ENCODE data around the gene GRIA3.

Gene GRIA3

DNA sequence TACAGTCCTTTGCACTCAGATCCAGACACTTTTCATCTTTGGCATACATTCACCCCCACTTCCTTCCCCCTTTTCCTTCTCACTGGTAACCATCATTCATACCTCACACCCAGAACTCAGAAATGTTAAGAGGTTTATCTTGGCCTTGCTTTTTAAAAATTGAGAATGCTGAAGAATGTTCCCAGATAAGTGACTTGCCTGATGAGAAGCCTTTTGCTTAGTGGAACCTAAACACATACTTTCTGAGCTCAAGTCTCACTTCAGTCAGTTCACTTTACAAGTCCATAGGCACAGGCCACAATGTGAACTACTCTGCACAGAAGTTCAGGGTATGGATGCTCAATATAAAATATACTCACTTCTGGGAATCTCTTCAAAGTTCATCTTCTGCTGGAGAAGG is 129.4 kb downstream of the GRIA3 start:
- no peaks in the 10 kb centered on the region for H3K9me2 ChIP-seq (ENCODE audit: low read depth, low read length)
- no peaks in the 10 kb centered on the region for H4K20me1 ChIP-seq (ENCODE audit: insufficient read depth, low read length)
- no peak overlapping the region for H3K9ac ChIP-seq (ENCODE audit: low read length)
- no peaks in the 10 kb centered on the region for H3K36me3 ChIP-seq (ENCODE audit: insufficient read depth, low read length)
- no peak overlapping the region for H3K4me3 ChIP-seq (ENCODE audit: low read depth, low read length, poor library complexity, severe bottlenecking)
- TF ChIP-seq, protein P1, sequence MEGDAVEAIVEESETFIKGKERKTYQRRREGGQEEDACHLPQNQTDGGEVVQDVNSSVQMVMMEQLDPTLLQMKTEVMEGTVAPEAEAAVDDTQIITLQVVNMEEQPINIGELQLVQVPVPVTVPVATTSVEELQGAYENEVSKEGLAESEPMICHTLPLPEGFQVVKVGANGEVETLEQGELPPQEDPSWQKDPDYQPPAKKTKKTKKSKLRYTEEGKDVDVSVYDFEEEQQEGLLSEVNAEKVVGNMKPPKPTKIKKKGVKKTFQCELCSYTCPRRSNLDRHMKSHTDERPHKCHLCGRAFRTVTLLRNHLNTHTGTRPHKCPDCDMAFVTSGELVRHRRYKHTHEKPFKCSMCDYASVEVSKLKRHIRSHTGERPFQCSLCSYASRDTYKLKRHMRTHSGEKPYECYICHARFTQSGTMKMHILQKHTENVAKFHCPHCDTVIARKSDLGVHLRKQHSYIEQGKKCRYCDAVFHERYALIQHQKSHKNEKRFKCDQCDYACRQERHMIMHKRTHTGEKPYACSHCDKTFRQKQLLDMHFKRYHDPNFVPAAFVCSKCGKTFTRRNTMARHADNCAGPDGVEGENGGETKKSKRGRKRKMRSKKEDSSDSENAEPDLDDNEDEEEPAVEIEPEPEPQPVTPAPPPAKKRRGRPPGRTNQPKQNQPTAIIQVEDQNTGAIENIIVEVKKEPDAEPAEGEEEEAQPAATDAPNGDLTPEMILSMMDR (IDR thresholded peaks at IDR 0.05; ENCODE audit: low read length), result no peak
- TF ChIP-seq EZH2 (IDR thresholded peaks at IDR 0.05; ENCODE audit: borderline replicate concordance, low read length), result no peak
- no peaks in the 10 kb centered on the region for H3K9me3 ChIP-seq (ENCODE audit: low read length)
- no peaks in the 10 kb centered on the region for H3K27me3 ChIP-seq (ENCODE audit: insufficient read depth, low read length)
- no peak overlapping the region for H3K27ac ChIP-seq (ENCODE audit: low read depth, low read length, poor library complexity, severe bottlenecking)
- no peaks in the 10 kb centered on the region for H3K4me1 ChIP-seq (ENCODE audit: insufficient read depth, low read length, severe bottlenecking)
- H3K79me2 ChIP-seq (ENCODE audit: insufficient read depth, low read length), result no peaks in the 10 kb centered on the region
- H3F3A ChIP-seq (ENCODE audit: insufficient read depth, low read length), result no peaks in the 10 kb centered on the region
- no peak overlapping the region for H2AFZ ChIP-seq (ENCODE audit: low read length)
- H3K4me2 ChIP-seq (ENCODE audit: low read length), result no peak overlapping the region

DNA sequence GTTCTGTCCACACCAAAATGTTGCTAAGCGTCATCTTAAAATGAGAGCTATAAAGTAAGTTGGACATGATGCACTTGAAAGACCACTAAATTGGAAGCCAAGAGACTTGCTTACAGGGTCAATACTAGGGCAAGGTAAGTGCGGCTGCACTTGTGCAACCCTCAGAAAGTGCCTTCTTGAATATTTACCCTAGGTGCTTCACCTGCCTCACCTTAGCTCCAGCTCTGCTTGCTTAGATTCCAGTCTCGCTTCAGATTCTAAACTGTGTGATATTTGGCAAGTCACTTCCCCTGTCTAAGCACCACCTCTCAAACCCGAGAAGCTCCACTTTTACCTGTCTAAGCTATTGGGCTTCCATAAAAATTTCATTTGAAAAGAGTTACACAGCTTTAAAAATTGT is 136.5 kb downstream of the GRIA3 start:
- no peaks in the 10 kb centered on the region for H3K79me2 ChIP-seq (ENCODE audit: insufficient read depth, low read length)
- H3K9me2 ChIP-seq (ENCODE audit: low read depth, low read length), result no peaks in the 10 kb centered on the region
- no peaks in the 10 kb centered on the region for H3F3A ChIP-seq (ENCODE audit: insufficient read depth, low read length)
- H2AFZ ChIP-seq (ENCODE audit: low read length), result no peak overlapping the region
- H3K4me3 ChIP-seq (ENCODE audit: low read depth, low read length, poor library complexity, severe bottlenecking), result no peak overlapping the region
- no peaks in the 10 kb centered on the region for H3K27me3 ChIP-seq (ENCODE audit: insufficient read depth, low read length)
- H3K27ac ChIP-seq (ENCODE audit: low read depth, low read length, poor library complexity, severe bottlenecking), result no peak overlapping the region
- H3K9ac ChIP-seq (ENCODE audit: low read length), result no peak overlapping the region
- H3K4me1 ChIP-seq (ENCODE audit: insufficient read depth, low read length, severe bottlenecking), result no peaks in the 10 kb centered on the region
- H3K9me3 ChIP-seq (ENCODE audit: low read length), result no peaks in the 10 kb centered on the region
- TF ChIP-seq, protein P1 (IDR thresholded peaks at IDR 0.05; ENCODE audit: low read length), result no peak
- H3K4me2 ChIP-seq (ENCODE audit: low read length), result no peak overlapping the region
- no peaks in the 10 kb centered on the region for H4K20me1 ChIP-seq (ENCODE audit: insufficient read depth, low read length)
- H3K36me3 ChIP-seq (ENCODE audit: insufficient read depth, low read length), result no peaks in the 10 kb centered on the region

DNA sequence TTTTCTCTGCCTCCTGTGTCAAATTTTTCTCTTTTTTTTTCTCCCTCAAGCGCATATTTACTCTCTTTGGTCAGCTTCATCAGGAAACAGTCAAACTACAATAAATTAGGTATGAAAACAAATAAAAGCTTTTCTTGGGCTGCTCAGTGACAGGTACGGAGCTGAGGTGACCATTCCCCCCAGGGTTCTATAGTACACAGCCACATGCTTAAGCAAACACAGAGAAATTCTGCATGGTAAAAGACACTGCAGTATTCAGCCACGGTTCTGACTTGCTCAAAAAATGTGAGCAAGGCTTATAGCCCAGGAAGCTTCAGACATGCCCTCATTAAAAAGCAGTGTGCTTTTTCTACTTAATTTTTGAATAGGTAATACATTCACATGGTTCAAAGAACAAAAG is 138.5 kb downstream of the GRIA3 start:
- Histone ChIP-seq H3K4me2 (ENCODE audit: low read length) (no peak overlapping the region), H3K27ac (ENCODE audit: low read depth, low read length, poor library complexity, severe bottlenecking) (no peak overlapping the region), H3K4me1 (ENCODE audit: insufficient read depth, low read length, severe bottlenecking) (no peaks in the 10 kb centered on the region), H4K20me1 (ENCODE audit: insufficient read depth, low read length) (no peaks in the 10 kb centered on the region), H3K36me3 (ENCODE audit: insufficient read depth, low read length) (no peaks in the 10 kb centered on the region), H2AFZ (ENCODE audit: low read length) (no peak overlapping the region), H3K9ac (ENCODE audit: low read length) (no peak overlapping the region), H3K27me3 (ENCODE audit: insufficient read depth, low read length) (no peaks in the 10 kb centered on the region), H3K79me2 (ENCODE audit: insufficient read depth, low read length) (no peaks in the 10 kb centered on the region), H3K4me3 (ENCODE audit: low read depth, low read length, poor library complexity, severe bottlenecking) (no peak overlapping the region), H3K9me3 (ENCODE audit: low read length) (no peaks in the 10 kb centered on the region), H3K9me2 (ENCODE audit: low read depth, low read length) (no peaks in the 10 kb centered on the region), H3F3A (ENCODE audit: insufficient read depth, low read length) (no peaks in the 10 kb centered on the region)
- TF ChIP-seq, protein P1 (IDR thresholded peaks at IDR 0.05; ENCODE audit: low read length), result no peak
- TF ChIP-seq EZH2 (IDR thresholded peaks at IDR 0.05; ENCODE audit: borderline replicate concordance, low read length), result no peak
